HuH-7.5 (cell line): ENCODE results near the gene PRKG2.

Experiments used
- DNase-seq: peaks from one replicate; pipeline ENCODE4 v3.0.0; 2011; ENCODE audit warnings: low spot score

The PRKG2 gene

DNA sequence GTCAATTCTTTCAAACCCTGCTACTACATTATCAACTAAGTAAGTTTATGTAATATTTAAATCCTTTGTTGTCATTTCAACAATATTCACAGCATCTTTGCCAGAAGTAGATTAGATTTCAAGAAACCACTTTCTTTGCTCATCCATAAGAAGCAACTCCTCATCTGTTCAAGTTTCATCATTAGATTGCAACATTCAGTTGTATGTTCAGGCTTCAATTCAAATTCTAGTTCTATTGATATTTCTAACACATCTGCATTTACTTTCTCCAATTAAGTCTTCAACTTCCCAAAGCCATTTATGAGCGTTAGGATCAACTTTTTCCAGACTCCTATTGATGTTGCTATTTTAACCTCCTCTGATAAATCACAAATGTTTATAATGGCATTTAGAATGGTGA, 118.5 kb downstream of the PRKG2 start:
- DNase-seq: no peak

GRCh38 chr4:81095389-81095788, 119.6 kb downstream of the PRKG2 start:
- DNase-seq: no peak

GRCh38 chr4:81093720-81094401, 121.2 kb downstream of the PRKG2 start:
- no peak for DNase-seq

GRCh38 chr4:81085979-81086378, 129.0 kb downstream of the PRKG2 start:
- DNase-seq: no peak

DNA sequence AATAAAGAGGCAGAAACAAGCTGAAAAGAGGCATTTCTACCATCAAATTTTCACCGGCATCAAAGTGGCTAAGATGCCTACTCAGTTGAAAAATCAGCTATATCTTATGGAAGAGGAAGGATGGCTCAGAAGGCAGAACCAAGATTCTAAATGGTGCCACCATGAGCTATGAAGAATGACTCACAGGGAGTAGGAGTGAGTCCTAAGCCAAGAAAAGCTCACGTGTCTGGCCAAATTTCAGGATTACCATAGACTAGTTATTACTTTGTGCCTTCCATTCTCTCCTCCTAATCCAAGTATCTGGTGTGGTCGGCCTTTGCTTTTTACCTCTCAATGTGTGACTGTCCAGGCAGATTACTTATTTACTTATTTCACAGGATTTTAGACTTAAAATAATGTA, 129.7 kb downstream of the PRKG2 start:
- DNase-seq: no peak

DNA sequence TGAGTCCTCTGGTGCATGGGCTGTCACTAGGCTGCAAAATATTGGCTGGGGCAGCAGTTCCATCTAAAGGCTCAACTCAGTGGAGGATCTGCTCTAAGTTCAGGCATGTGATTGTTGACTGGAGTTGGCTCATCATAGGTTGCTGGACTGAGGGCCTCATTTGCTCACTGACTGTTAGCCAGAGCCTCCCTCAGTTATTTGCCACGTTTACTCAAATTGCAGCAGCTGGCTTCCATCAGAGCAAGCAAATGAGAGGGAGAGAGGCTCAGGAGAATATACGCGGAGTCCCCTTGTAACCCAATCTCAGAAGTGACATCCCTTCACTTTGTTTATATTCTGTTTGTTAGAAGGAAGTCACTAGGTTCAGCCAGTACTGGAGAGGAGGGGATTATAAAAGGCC, 130.4 kb downstream of the PRKG2 start:
- no peak for DNase-seq

- DNase-seq: no peak
Measured at GRCh38 chr4:81084029-81084428, 131.0 kb downstream of the PRKG2 start.

- DNase-seq: no peak
Measured at GRCh38 chr4:81081156-81081555, 133.9 kb downstream of the PRKG2 start.

DNA sequence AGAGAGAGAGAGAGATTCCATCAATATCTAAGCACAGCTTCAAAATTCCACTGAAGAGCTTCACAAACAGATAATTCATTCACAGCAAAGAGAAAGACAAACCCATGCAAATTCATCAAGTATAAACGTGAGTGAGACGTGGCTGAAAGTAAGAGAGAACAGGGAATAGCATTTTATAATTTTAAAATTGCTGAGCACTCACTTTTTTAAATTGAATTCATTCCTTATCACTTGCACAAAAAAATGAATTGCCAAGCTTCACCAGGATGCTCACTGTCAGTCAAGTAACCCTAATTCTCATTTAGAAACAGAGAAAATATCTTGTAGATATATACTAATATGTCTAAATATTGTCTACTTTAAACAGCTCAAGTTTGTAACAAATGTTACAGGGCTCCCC, 144.0 kb downstream of the PRKG2 start:
- no peak for DNase-seq

DNA sequence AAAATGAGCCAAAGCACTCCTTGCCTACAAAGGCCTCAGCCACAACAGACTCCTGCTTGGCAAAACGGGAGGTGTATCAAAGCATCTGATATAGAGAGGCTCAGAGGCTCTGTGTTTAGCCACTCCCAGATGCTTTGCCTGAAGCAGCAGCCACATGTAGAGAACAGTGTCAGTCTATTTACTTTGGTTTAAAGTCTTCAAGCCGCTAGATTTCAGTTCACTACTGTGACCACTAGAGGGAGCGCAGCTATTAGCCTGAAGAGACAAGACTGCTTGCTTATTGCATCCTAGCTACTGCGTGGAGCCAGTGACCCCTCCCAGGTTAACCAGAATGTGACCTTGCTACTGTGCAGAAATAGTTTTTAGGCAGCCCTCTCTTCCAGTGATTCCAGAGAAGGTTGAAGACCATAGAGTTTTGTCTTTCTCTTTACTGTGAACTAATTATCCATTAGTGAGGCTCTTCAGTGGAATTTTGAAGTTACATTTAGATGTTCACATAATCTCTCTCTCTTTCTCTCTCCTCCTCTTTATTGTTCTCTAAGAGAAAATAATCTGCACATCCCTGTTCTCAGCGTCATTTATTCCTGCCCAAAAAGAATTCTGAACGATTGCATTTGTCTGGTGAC, 145.2 kb downstream of the PRKG2 start:
- DNase-seq: peak; percentile 3

DNA sequence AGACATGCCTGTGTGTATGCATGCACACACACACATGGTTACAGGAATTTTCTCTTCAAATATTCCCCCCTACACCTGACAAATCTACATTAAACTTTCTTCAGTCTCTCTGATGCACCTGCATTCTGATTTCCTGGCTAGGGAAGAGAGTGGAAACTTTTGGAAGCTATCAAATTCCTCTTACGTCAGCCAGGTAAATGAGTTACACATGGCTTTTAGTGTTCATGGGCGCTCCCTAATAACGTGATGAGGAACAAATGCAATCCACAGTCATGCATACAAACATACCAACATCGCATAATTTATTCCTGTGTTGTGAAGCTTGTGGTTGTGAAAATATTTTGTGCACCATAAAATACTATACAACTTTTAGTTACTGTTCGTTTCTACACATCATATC, 149.6 kb downstream of the PRKG2 start:
- no peak for DNase-seq

DNA sequence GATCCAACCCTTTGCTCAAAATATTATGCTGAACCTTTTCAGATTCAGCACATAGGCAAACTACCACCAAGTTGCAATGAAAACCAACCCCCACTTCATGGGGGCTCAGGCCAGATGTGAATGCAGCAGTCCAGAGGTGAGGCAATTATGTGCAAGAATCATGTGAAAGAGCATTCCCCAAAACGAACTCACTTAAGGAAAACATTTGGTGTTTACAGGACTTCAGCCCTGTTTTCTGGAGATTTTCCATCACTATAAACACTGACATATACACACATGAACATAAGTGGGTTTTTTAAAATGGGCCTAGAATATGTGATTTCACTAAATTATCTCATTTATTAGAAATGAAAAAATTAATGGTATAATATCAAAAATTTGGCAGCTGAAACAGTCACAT, 153.0 kb downstream of the PRKG2 start:
- DNase-seq: no peak

GRCh38 chr4:81061344-81061730, 153.7 kb downstream of the PRKG2 start:
- no peak for DNase-seq

GRCh38 chr4:81060587-81061343, 154.3 kb downstream of the PRKG2 start:
- DNase-seq: no peak

DNA sequence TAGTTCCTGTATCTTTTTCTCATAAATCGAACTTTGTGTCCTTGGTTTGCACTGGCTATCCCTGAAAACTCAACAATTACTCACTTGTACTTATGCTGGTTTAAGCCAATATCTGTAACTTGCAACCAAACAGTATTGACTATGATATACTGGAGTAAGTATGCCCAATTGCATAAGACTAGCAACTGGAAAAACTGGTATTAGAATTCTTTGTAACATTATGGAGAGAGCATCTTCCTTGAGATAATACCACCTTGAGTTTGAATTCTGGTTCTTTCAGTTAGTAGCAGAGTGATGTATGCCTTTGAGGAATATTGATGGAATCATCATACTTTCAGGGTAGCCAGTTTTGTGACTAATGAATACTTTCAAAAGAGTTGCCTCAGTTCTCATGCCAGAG, 156.4 kb downstream of the PRKG2 start:
- no peak for DNase-seq

DNA sequence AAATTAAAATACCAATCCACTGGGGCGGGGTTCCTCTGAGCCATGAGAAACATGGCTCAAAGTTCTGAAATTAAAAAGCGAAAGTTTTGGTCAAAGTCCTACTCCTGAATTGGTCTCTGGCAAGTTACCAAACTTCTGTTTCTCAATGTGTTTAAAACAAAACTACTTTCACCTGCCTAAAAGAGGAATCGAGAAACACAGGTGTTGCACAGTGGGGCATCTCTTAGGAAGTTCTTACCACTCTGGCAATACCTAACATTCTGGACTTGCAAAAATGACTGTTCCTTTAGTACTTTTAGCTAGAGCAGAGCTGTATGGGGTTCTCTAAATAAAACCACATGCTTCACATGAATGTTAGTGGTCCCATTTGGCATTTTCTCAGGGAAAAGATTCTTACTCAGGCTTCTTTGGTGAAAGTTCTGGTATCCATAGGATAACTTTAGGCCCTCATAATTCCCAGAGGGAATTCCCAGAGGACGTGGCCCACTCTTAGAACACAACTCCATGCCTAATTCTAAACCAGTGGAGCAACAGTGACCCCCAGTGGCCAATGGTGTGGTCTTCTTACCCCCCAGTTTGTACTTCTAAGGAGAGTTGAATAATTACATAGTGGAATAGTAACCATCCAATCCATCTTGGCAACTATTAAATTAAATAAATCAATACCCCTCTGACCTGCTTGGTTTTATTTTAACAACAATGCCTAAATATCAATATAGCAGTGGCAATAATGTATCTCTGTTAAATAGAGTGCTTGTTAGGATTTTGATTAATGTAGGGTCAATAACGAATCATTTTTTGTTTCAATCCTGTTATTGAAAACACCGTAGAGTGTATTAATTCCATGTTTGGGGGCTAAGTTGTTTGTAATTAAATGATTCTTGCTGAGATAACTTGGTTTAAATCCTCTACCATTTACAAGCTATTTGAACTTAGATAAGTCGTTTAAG, 162.6 kb downstream of the PRKG2 start:
- no peak for DNase-seq

- no peak for DNase-seq
Measured at GRCh38 chr4:81049907-81050306, 165.1 kb downstream of the PRKG2 start.

- no peak for DNase-seq
Measured at GRCh38 chr4:81049330-81049729, 165.7 kb downstream of the PRKG2 start.

DNA sequence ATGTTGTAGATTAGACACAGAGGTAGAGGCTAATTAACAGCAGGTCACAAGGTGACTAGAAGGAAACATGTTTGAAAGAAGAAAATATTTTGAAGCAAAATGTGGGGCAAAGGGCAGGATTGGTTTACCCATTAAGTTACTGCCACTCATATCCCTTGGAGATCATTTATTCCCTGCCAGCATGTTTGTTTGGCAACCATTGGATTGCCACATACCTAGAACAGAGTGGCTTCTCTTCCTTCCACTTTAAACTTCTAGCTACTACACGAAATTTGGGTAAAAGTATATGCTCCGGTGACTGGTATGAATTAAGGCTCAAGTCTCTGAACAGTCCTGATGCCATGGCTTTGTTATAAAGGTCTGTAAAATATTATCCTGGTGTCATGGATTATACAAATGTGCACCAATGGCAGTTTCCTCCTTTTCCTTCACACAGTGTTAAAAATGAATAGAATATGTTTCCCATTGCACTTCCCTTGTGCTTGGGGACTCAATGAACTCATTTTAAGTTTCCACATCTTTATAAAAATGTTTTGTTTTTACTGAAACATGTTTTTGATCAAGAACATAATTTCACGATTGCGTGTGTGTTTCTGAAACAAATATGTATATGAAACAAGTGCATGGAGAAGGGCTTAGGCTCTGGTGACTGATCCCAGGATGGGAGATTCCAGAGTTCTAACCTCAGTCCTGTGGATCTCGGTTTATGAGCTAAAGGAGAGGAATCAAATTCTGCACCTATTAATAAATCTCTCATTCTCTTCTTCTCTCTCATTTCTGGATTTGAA, 172.2 kb downstream of the PRKG2 start:
- no peak for DNase-seq

GRCh38 chr4:81040012-81040659, 174.9 kb downstream of the PRKG2 start:
- no peak for DNase-seq
